Measurements from ENCODE around the gene PRKAG2.

The PRKAG2 gene

GRCh38 chr7:151621961-151622360 lies 255.0 kb downstream of the PRKAG2 start:
- no peak for DNase-seq (ENCODE audit: low read depth)

GRCh38 chr7:151616443-151617213 lies 260.3 kb downstream of the PRKAG2 start:
- DNase-seq (ENCODE audit: low read depth): no peak

- DNase-seq (ENCODE audit: low read depth): no peak
Measured at GRCh38 chr7:151615784-151616183, 261.1 kb downstream of the PRKAG2 start.

GRCh38 chr7:151615058-151615457 lies 261.9 kb downstream of the PRKAG2 start:
- DNase-seq (ENCODE audit: low read depth): no peak

GRCh38 chr7:151614019-151614418 lies 262.9 kb downstream of the PRKAG2 start:
- DNase-seq (ENCODE audit: low read depth): no peak

GRCh38 chr7:151611878-151612277 lies 265.0 kb downstream of the PRKAG2 start:
- no peak for DNase-seq (ENCODE audit: low read depth)

- DNase-seq (ENCODE audit: low read depth): no peak
Measured at GRCh38 chr7:151611041-151611440, 265.9 kb downstream of the PRKAG2 start.

- DNase-seq (ENCODE audit: low read depth): no peak
Measured at GRCh38 chr7:151608031-151608551, 268.8 kb downstream of the PRKAG2 start.

GRCh38 chr7:151607464-151607867 lies 269.4 kb downstream of the PRKAG2 start:
- DNase-seq (ENCODE audit: low read depth): no peak

- no peak for DNase-seq (ENCODE audit: low read depth)
Measured at GRCh38 chr7:151603951-151604350, 273.0 kb downstream of the PRKAG2 start.

- no peak for DNase-seq (ENCODE audit: low read depth)
Measured at GRCh38 chr7:151601521-151602305, 275.2 kb downstream of the PRKAG2 start.

- no peak for DNase-seq (ENCODE audit: low read depth)
Measured at GRCh38 chr7:151600331-151600730, 276.6 kb downstream of the PRKAG2 start.

GRCh38 chr7:151599401-151600227 lies 277.3 kb downstream of the PRKAG2 start:
- no peak for DNase-seq (ENCODE audit: low read depth)

GRCh38 chr7:151597541-151598444 lies 279.1 kb downstream of the PRKAG2 start:
- no peak for DNase-seq (ENCODE audit: low read depth)

GRCh38 chr7:151595702-151596350 lies 281.1 kb downstream of the PRKAG2 start:
- no peak for DNase-seq (ENCODE audit: low read depth)

- no peak for DNase-seq (ENCODE audit: low read depth)
Measured at GRCh38 chr7:151592868-151593486, 283.9 kb downstream of the PRKAG2 start.

- DNase-seq (ENCODE audit: low read depth): no peak
Measured at GRCh38 chr7:151592330-151592729, 284.6 kb downstream of the PRKAG2 start.

- DNase-seq (ENCODE audit: low read depth): no peak
Measured at GRCh38 chr7:151591866-151592265, 285.0 kb downstream of the PRKAG2 start.

- DNase-seq (ENCODE audit: low read depth): no peak
Measured at GRCh38 chr7:151590850-151591771, 285.8 kb downstream of the PRKAG2 start.
